Activated CD8-positive, alpha-beta T cell treated with anti-CD3 and anti-CD28 coated beads for 36 hours (primary cell): Measurements from ENCODE around the gene HLF. TPM values are rescaled to one million over a fixed set of nuclear protein-coding genes. Genes with fewer than 3 reads are reported as not detected.

ENCODE experiments used
- ATAC-seq: fragments of 200-7000 bp; cut with Tn5 transposase; one replicate; pipeline ENCODE4 v1.10.0; 2021; ENCODE audit warnings: mild to moderate bottlenecking, moderate library complexity
- CTCF ChIA-PET: fragments of 350-600 bp; sonication (Branson Sonifier 250); formaldehyde crosslinking; loops from one replicate; lab custom pipeline; 2021; ENCODE audit warnings: antibody characterized with exemption; lab: Charles Lee
- POLR2A ChIA-PET: fragments of 350-600 bp; sonication (Branson Sonifier 250); formaldehyde crosslinking; loops from one replicate; lab custom pipeline; 2021; ENCODE audit warnings: antibody characterized with exemption; lab: Charles Lee
- DNase-seq: peaks from one replicate; pipeline ENCODE4 v3.0.0-alpha.2; 2020
- H3K27ac Mint-ChIP-seq: one replicate; pipeline ENCODE4 v1.8.0; 2021; ENCODE audit warnings: mild to moderate bottlenecking, mixed read lengths
- H3K27me3 Mint-ChIP-seq: one replicate; pipeline ENCODE4 v1.8.0; 2021; ENCODE audit warnings: mixed read lengths
- H3K36me3 Mint-ChIP-seq: one replicate; pipeline ENCODE4 v1.8.0; 2021; ENCODE audit warnings: low read depth, mixed read lengths
- H3K4me1 Mint-ChIP-seq: one replicate; pipeline ENCODE4 v1.8.0; 2021; ENCODE audit warnings: low read depth, mixed read lengths
- H3K4me3 Mint-ChIP-seq: one replicate; pipeline ENCODE4 v1.8.0; 2021; ENCODE audit warnings: mild to moderate bottlenecking, moderate library complexity, mixed read lengths
- H3K9me3 Mint-ChIP-seq: one replicate; pipeline ENCODE4 v1.8.0; 2021; ENCODE audit warnings: mixed read lengths
- intact Hi-C: fragments of 100-400 bp; cut with micrococcal nuclease; formaldehyde crosslinking; loops from one replicate; pipeline ENCODE4 v1.10.0; 2022
- total RNA-seq, 2 experiments: library from RNA; stranded (reverse); gene quantifications; one replicate each; pipeline ENCODE4 v1.2.3, GENCODE V29; 2021
- TF ChIP-seq, protein P1 (sequence below): fragments of 200-600 bp; IDR thresholded peaks from one replicate; pipeline ENCODE4 v1.8.0; 2022; ENCODE audit warnings: antibody characterized with exemption, mild to moderate bottlenecking

Gene HLF
- total RNA-seq, 2 experiments from 2014 or later: 0.25 to 0.72 TPM

- TF ChIP-seq, protein P1, sequence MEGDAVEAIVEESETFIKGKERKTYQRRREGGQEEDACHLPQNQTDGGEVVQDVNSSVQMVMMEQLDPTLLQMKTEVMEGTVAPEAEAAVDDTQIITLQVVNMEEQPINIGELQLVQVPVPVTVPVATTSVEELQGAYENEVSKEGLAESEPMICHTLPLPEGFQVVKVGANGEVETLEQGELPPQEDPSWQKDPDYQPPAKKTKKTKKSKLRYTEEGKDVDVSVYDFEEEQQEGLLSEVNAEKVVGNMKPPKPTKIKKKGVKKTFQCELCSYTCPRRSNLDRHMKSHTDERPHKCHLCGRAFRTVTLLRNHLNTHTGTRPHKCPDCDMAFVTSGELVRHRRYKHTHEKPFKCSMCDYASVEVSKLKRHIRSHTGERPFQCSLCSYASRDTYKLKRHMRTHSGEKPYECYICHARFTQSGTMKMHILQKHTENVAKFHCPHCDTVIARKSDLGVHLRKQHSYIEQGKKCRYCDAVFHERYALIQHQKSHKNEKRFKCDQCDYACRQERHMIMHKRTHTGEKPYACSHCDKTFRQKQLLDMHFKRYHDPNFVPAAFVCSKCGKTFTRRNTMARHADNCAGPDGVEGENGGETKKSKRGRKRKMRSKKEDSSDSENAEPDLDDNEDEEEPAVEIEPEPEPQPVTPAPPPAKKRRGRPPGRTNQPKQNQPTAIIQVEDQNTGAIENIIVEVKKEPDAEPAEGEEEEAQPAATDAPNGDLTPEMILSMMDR: no peak
- H3K4me3 Mint-ChIP-seq: no peak overlapping the region
- intact Hi-C loops: no loop called here
- ChIA-PET CTCF (interaction anchor here (1.2 kb wide), 1 partner anchor 8 kb away, joined by 3 read pairs; no protein-coding TSS in a partner anchor), POLR2A (interaction anchor here (1.3 kb wide), 1 partner anchor 16 kb away, joined by 3 read pairs; no protein-coding TSS in a partner anchor)
- DNase-seq (no peak), ATAC-seq (no peak)
- peaks cover 2% of the 10 kb centered on the region for H3K9me3 Mint-ChIP-seq
- H3K36me3 Mint-ChIP-seq: no peaks in the 10 kb centered on the region
- H3K4me1 Mint-ChIP-seq: no peaks in the 10 kb centered on the region
- no peak overlapping the region for H3K27ac Mint-ChIP-seq
- peaks cover 4% of the 10 kb centered on the region for H3K27me3 Mint-ChIP-seq
Observed at GRCh38 chr17:55230716-55231115, 34.0 kb upstream of the HLF start.

DNA sequence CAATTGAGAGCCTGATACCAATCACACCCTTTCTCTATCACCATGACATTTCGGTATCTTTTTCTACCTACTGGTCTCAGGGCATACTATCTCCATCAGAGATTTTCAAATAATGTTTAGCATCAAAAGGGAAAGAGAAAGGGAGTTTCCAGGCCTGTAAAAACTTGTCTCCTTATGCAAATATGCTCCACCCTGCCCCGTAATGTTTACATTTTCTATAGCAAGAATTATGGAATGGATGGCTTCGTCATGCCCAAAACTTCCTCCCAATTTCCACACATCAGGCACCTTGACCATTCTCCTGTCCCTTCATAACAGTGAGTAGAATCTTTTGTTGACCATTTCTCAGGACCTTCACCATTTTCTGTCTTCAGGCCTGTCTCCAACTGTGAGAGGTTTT, 30.9 kb upstream of the HLF start:
- TF ChIP-seq, protein P1: no peak
- peaks cover 2% of the 10 kb centered on the region for H3K27me3 Mint-ChIP-seq
- ATAC-seq (no peak), DNase-seq (no peak)
- intact Hi-C loops: no loop called here
- H3K4me1 Mint-ChIP-seq: peaks cover 11% of the 10 kb centered on the region
- H3K9me3 Mint-ChIP-seq: peaks cover 2% of the 10 kb centered on the region
- CTCF ChIA-PET: no interaction called here
- H3K36me3 Mint-ChIP-seq: no peaks in the 10 kb centered on the region
- H3K27ac Mint-ChIP-seq: no peak overlapping the region
- POLR2A ChIA-PET: interaction anchor here (1.0 kb wide), 1 partner anchor 9 kb away, joined by 4 read pairs; no protein-coding TSS in a partner anchor
- H3K4me3 Mint-ChIP-seq: no peak overlapping the region

DNA sequence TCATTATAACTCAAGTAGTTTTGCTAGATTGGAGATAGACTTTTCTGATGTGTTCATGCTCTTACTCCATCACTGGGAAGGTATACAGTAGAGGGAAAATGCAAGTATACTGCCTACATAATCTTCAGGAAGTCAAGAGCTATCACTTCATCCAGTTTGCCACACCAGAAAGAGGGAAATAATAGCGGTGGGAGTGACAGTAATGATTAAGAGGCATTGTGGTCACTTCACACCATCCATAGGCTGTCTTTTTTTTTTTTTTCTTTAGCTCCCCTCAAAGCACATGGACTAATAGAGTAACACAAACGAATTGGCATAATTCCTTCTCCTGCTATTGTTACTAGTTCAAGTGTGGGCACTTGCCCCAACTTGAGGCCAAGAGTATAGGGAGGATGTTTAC, 28.4 kb upstream of the HLF start:
- DNase-seq (no peak), ATAC-seq (no peak)
- TF ChIP-seq, protein P1: no peak
- peaks cover 2% of the 10 kb centered on the region for H3K9me3 Mint-ChIP-seq
- peaks cover 13% of the 10 kb centered on the region for H3K27me3 Mint-ChIP-seq
- peaks cover 13% of the 10 kb centered on the region for H3K4me1 Mint-ChIP-seq
- no peaks in the 10 kb centered on the region for H3K36me3 Mint-ChIP-seq
- ChIA-PET POLR2A (no interaction called here), CTCF (interaction anchor here (1.1 to 2.0 kb wide), 2 partner anchors 14 to 22 kb away, joined by 3 to 4 read pairs; no protein-coding TSS in a partner anchor)
- no peak overlapping the region for H3K27ac Mint-ChIP-seq
- intact Hi-C loops: no loop called here
- H3K4me3 Mint-ChIP-seq: no peak overlapping the region

DNA sequence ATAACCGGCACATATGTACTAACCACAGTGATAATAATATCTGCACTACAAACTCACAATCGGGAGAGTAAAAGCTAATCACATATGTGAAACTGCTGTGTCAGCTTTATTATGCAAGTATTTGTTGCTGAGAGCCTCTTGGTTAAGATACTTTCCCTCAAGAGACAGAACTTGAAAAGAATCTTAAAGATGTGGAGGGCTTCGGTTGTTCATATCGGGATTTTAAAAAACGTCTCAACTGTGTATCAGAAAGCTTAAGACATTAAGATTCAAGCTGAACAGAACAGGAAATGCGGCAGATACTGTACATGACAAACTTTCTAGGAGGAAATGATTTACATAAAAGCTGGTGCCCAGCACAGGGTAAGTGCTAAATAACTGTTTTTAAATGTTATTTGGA, 27.5 kb upstream of the HLF start:
- H3K27ac Mint-ChIP-seq: no peak overlapping the region

GRCh38 chr17:55237841-55238178, 26.9 kb upstream of the HLF start:
- no peak for DNase-seq
- H3K9me3 Mint-ChIP-seq: peaks cover 2% of the 10 kb centered on the region
- ChIA-PET POLR2A (interaction anchor here (0.7 to 1.1 kb wide), 3 partner anchors 8 to 147 kb away, joined by 3 read pairs; no protein-coding TSS in a partner anchor), CTCF (interaction anchor here (1.1 to 2.0 kb wide), 6 partner anchors 15 to 129 kb away, joined by 3 to 7 read pairs (median 4); partner anchors contain the start of gene HLF)
- intact Hi-C loops: no loop called here
- peak overlapping the region; percentile 45 for H3K4me3 Mint-ChIP-seq
- TF ChIP-seq, protein P1: no peak
- peaks cover 13% of the 10 kb centered on the region for H3K4me1 Mint-ChIP-seq
- peak; percentile 7 for ATAC-seq
- H3K36me3 Mint-ChIP-seq: no peaks in the 10 kb centered on the region
- peaks cover 17% of the 10 kb centered on the region for H3K27me3 Mint-ChIP-seq
- no peak overlapping the region for H3K27ac Mint-ChIP-seq

More for the DNA sequence above, 27.5 kb upstream of the HLF start:
- DNase-seq: no peak
- ATAC-seq: no peak
- Mint-ChIP-seq H3K9me3 (peaks cover 2% of the 10 kb centered on the region), H3K4me1 (peaks cover 13% of the 10 kb centered on the region), H3K4me3 (no peak overlapping the region), H3K36me3 (no peaks in the 10 kb centered on the region), H3K27me3 (peaks cover 17% of the 10 kb centered on the region)
- intact Hi-C loops: no loop called here
- POLR2A ChIA-PET: interaction anchor here (0.7 to 1.1 kb wide), 3 partner anchors 8 to 146 kb away, joined by 3 read pairs; no protein-coding TSS in a partner anchor
- TF ChIP-seq, protein P1: no peak
- CTCF ChIA-PET: interaction anchor here (1.1 to 2.0 kb wide), 4 partner anchors 15 to 130 kb away, joined by 3 to 7 read pairs (median 4); no protein-coding TSS in a partner anchor
